AG08395 (cell line): Measurements from ENCODE around the gene DNAH17.
"Not testable (repeated sequence)": the region's sequence is repeated elsewhere in the genome, so short reads cannot be mapped to it uniquely, and the experiment has no call there.

Experiments
- DNase-seq: peaks from one replicate; pipeline ENCODE4 v3.0.0; 2012; ENCODE audit warnings: mixed read lengths, low spot score

The DNAH17 gene

DNA sequence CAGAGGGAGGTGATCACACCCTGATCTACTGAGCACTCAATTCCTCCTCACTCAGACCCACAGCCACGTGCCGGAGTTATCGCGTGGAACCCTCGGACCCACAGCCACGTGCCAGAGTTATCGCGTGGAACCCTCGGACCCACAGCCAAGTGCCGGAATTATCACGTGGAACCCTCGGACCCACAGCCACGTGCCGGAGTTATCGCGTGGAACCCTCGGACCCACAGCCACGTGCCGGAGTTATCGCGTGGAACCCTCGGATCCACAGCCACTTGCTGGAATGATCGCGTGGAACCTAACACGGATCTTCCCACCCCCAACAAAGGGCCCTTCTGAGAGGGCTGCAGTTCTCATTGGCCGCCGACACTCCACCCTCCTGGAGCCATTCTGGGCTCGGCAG, 101.0 kb downstream of the DNAH17 start:
- DNase-seq, result no peak

DNA sequence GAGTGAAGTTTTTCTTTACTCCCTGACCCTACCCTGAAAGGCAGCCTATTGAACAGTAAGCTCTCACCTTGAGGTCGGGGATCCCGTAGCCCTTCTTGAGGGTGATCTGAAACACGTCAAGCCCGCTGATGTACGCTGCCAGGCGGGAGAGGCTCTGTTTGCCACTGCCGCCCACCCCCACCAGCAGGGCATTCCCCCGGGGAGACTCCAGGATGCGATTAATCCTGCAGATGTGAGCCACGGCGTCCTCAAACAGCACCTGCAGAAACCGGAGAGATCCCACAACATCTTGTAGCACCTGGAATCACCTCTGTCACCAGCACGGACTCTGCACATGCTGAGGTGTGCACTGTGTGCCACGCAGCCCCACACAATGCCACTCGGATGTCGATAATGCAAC, 102.0 kb downstream of the DNAH17 start:
- DNase-seq, result no peak

- DNase-seq, result no peak
These were observed 102.5 kb downstream of the DNAH17 start for GRCh38 chr17:78474614-78475146.

DNA sequence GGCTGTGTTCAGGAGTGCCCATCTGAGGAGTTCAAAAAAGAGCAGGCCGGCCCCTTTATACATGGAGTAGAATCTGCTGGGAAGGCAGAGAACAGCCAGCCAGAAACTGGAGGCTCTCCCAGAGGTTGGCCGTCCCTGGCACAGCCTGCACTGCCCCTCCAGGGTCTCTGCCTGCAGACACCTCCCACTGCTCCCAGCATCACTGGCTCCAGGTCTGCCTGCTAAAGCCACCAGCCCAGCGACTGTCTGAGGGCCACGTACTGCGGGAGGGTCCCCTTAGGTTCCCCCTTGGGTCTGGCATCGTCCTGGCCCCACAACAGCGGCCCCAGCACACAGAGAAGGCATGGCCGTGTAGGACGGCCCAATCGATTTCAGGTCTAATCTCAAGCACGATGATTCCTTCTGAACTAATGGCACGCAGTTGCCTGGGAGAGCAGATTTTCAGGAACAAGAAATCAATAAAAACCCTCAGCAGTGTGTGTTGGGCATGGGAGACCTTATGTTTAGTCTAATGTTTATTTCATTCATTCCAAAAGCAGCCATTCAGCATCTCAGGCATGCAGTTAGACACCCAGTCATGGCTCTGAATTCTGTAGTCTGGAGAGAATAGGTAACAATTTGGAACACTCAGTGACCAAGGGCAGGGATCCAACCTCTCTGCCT, 103.1 kb downstream of the DNAH17 start:
- no peak for DNase-seq

DNA sequence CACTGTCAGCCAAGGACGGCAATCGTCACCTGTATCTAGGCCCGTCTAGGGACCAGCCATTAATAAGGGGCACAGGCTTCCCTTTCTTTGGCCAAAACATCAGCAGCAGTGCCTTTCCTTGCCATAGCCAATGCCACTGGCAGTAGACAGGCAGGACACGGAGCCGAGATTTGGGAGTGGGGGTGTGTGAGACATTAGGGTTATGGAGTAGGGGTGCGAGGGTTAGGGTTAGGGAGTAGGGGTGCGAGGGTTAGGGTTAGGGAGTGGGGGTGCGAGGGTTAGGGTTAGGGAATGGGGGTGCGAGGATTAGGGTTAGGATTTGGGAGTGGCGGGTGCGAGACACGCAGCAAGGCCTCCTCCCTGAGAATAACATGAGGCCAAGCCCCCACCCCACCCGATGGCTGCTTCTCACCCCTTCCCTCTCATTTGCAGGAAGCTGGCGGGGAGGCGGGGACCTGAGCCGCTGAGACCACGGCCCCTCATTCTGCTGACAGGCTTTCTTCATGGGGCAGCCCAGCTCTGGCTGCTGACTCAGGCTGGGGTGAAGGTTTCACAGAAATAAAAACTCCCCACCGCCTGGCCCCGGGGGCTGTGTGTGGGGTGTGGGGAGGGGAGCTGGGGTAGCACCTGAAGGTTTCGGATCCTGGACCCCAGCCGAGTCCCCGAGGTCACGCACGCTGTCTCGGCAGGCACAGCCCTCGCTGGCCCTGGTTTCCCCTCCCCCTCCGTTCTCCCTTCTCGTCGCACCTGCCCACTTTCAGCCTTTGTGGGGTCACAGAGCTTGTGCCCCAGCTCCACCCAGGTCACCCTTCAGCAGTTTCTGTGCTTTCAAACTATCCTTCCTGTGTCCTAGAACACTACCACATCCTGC, 104.9 kb downstream of the DNAH17 start:
- DNase-seq, result no peak

GRCh38 chr17:78471635-78472034, 105.6 kb downstream of the DNAH17 start:
- DNase-seq, result no peak

- DNase-seq, result no peak
These were observed 107.8 kb downstream of the DNAH17 start for GRCh38 chr17:78469443-78469842.

GRCh38 chr17:78468366-78468765, 108.8 kb downstream of the DNAH17 start:
- DNase-seq, result no peak

DNA sequence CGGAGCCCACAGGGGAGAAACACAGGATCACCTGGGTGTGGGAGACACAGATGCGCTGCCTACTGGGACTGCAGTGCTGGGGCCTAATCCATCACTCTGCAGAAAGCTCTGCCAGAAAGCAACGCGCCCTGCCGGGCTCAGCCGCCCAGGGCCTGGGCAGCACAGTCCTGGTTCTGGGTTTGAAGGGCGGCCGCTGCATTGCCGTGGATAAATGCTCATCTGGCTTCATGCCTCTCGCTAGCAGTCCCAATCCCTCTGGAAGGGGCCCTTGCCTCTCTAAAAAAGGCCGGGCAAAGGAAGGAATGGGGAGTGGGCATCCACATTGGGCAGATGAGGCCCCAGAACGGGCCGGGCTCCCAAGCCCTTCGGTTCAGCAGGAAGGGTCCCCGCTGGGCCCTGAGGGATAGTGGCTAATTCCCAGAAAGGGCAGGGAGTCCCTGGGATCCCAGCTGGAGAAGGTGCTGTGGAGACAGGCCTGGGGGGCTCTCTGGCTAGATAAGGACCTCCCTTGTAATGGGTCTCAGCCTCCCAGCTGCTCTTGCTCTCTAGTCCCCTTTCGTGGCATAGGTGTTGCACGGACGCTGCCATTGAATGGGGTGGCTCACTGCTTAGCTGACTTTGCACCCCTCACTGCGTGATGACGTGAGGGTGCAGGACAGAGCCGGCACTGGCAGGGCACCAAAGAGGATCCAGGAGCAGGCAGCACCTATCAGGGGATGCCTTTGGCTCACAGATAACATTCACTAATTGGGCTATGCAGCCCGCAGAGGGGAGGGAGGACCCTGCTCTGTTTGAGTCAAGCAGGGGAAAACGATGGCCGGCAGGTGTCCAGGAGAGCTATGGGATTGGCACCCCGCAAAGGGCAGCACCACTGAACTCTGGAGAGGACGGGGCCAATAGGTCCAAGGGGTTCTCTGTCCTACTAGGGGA, 110.1 kb downstream of the DNAH17 start:
- DNase-seq, result no peak

DNA sequence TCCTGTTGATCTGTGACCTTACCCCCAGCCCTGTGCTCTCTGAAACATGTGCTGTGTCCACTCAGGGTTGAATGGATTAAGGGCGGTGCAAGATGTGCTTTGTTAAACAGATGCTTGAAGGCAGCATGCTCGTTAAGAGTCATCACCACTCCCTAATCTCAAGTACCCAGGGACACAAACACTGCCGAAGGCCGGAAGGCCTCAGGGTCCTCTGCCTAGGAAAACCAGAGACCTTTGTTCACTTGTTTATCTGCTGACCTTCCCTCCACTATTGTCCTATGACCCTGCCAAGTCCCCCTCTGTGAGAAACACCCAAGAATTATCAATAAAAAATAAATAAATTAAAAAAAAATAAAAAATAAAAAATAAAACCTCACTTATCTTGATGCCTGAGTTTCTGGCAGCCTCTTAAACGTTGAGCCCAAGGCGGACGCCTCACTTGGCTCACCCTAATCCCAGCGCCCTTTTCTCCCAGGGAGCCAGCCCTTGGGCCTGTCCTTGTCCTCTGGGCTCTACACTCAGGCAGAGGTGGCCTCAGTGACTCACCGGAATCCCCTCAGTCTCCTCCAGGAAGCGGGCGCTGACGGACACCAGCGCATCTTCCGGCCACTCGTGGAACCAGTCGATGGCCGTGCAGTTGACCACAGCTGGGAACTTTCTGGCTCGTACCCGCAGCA, 110.9 kb downstream of the DNAH17 start:
- not testable (repeated sequence) for DNase-seq

DNA sequence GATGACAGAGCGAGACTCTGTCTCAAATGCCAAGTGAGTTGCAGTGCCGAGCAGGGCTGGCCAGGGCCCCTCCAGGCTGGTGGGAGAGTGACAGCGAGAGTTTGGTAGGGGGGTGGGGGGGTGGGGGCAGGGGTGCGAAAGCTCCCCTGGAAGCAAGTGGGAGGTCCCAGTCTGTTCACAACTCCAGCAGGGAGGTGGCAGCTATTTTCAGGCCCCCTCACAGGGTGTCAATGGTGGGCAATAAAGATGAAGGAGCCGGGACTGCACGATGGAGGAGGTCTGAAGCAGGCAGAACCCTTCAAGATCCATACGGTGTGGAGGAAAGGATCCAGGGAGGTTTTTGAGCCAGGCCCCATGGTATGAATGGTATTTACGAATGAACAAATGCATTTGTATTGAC, 115.0 kb downstream of the DNAH17 start:
- no peak for DNase-seq

GRCh38 chr17:78461799-78462053, 115.5 kb downstream of the DNAH17 start:
- DNase-seq, result no peak

GRCh38 chr17:78460951-78461798, 116.0 kb downstream of the DNAH17 start:
- no peak for DNase-seq

GRCh38 chr17:78460176-78460675, 117.0 kb downstream of the DNAH17 start:
- DNase-seq, result no peak

- no peak for DNase-seq
These were observed 117.5 kb downstream of the DNAH17 start for GRCh38 chr17:78459696-78460095.

- no peak for DNase-seq
These were observed 118.4 kb downstream of the DNAH17 start for GRCh38 chr17:78458736-78459335.

- DNase-seq, result no peak
These were observed 119.1 kb downstream of the DNAH17 start for GRCh38 chr17:78458091-78458490.

DNA sequence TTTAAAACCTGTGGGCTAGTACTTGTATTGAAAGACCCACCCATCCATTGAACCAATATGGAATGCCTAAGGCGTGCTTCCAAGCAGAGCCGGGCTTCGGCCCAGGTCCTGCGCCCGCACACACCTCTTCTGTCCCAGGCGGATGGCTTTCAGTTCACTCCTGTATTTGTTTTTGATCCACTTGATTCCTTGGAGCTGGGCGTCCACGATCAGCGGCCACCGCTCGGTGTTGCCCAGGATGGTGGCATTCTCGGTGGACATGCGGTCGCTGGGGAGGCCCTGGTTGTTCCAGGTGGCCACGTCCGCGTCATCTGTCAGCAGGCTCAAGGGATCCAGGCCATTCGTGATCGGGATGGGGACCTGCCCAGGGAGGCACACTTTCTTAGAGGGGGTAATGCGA, 122.8 kb downstream of the DNAH17 start:
- no peak for DNase-seq

GRCh38 chr17:78451753-78452152, 125.4 kb downstream of the DNAH17 start:
- no peak for DNase-seq

GRCh38 chr17:78450696-78451345, 126.4 kb downstream of the DNAH17 start:
- DNase-seq, result no peak
